GM20000 (cell line): ENCODE data around the gene TCF15.

ENCODE experiments used
- DNase-seq: peaks from one replicate; pipeline ENCODE4 v3.0.0; 2012; ENCODE audit warnings: low spot score
- TF ChIP-seq, protein P1 (sequence below): IDR thresholded peaks from 2 replicates; pipeline ENCODE4 v1.5.1; 2012; ENCODE audit warnings: mild to moderate bottlenecking, control low read depth; ENCODE audit errors: extremely low read depth, missing control alignments

TCF15 gene

DNA sequence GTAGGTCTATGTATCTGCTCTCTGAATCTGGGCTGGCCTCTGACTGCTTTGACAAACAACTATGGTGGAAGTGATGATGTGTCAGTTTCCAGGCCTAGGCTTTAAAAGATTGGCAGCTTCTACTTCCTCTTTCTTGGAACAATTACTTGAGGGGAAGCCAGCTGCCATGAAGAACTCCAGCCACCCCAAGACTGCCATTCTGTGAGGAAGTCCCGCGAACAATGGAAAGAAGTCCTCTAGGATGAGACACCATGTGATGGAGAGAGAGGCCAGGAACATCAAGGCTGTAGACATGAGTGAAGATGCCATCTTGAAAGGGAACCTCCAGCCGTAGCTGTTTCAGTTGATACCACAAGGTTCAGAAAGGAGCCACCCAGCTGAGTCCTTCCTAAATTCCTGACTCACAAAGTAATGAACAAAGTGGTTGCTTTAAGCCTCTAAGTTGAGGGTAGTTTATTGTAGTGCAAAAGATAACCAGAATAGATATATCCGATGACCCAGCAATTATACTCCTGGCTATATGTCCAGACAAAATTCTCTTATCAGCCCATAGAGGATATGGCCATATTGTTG is 15.3 kb upstream of the TCF15 start:
- TF ChIP-seq, protein P1, sequence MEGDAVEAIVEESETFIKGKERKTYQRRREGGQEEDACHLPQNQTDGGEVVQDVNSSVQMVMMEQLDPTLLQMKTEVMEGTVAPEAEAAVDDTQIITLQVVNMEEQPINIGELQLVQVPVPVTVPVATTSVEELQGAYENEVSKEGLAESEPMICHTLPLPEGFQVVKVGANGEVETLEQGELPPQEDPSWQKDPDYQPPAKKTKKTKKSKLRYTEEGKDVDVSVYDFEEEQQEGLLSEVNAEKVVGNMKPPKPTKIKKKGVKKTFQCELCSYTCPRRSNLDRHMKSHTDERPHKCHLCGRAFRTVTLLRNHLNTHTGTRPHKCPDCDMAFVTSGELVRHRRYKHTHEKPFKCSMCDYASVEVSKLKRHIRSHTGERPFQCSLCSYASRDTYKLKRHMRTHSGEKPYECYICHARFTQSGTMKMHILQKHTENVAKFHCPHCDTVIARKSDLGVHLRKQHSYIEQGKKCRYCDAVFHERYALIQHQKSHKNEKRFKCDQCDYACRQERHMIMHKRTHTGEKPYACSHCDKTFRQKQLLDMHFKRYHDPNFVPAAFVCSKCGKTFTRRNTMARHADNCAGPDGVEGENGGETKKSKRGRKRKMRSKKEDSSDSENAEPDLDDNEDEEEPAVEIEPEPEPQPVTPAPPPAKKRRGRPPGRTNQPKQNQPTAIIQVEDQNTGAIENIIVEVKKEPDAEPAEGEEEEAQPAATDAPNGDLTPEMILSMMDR: no peak
- no peak for DNase-seq

DNA sequence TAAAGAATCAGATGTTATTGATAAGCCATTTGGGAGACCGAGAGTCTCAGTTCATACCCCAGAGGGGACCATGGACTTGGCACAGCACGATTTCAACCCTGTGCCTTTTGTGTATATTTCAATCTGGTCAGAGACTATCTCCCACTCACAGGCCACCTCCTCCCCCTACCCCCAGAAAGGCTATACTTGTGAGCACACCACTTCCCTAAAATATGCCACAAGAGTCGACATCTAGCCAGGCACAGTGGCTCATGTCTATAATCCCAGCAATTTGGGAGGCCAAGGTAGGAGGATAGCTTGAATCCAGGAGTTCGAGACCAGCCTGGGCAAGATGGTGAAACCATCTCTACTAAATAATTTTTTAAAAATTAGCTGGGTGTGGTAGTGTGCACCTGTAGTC is 13.6 kb upstream of the TCF15 start:
- TF ChIP-seq, protein P1: no peak
- no peak for DNase-seq

DNA sequence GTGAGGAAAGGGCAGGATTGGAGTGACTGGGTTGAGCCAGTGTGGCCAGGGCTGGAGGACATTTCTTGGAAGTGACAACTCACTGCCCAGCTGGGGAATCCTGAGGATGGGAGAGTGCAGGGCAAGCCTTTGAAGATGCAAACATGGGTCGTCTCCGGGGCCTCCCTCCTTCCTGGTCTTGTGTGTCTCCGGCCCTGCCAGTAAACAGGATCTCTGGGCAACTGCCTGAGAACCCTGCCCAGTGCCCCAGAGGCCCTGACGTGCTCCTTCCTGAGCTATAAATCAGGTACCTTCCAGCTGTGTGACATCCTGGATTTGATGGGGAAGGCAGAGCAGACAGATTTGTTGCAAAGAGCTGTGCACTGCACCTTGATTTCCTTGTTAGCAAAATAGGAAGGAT is 12.9 kb upstream of the TCF15 start:
- no peak for DNase-seq
- TF ChIP-seq, protein P1: no peak

DNA sequence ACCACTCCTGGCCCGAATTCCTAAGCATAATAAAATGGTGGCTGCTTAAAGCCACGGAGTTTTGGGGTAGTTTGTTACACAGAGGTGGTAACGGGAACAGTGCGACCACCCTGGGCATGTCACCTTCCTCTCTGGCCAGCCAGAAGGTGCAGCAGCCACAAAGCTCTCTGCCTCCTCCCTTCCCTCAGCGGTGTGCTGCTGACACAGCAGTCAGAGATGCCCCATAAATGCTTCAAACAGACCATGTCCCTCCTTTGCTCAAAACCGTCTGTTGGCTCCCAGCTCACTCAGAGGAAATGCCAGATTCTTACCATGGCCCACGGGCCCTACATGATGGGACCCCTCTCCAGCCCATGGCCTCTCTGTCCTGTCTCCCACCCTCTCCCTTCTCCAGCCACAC is 12.1 kb upstream of the TCF15 start:
- TF ChIP-seq, protein P1: no peak
- no peak for DNase-seq

DNA sequence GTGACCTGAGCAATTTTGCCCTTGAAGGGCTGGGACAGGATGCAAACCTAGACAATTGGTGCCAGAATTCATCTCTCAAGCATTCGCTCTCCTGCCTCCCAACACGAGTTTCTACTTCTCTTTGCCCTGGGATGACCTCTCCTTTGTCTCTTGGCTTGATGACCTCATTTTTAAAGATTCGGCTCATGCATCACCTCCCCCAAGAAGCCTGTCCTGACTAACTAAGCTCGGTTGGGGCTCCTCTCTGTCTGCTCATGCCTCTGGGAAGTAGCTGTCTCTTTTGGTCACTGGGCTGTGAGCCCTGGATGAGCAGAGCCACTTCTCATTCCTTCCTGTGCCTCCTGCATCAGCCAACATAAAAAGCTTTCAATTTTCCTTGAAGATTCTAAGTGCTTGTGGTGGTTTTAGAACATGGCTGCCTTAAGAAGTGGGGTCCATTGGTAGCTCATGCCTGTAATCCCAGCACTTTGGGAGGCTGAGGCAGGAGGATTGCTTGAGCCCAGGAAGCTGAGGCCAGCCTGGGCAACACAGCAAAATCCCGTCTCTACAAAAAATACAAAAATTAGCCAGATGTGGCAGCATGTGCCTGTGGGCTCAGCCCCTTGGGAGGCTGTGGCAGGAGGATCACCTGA is 11.1 kb upstream of the TCF15 start:
- TF ChIP-seq, protein P1: no peak
- DNase-seq: no peak

DNA sequence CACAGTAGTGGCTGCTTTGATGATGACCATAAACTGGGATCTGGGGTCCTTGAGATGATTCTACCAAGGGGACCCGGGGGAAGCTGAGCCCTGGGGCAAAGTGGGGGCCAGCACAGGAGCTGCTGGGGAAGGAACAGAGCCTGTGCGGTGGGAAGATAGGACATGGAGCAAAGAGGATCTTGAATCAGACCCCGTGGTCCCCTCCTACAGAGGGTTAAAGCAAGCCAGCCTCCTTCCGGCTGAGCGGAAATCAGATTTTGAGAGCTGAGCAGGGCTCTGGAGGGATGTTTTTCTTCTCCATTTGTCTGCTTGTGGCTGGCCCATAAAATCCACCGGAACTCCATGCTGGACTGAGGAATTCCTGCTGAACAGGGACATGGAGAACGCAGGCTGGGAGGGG is 10.1 kb upstream of the TCF15 start:
- DNase-seq: no peak
- TF ChIP-seq, protein P1: no peak

DNA sequence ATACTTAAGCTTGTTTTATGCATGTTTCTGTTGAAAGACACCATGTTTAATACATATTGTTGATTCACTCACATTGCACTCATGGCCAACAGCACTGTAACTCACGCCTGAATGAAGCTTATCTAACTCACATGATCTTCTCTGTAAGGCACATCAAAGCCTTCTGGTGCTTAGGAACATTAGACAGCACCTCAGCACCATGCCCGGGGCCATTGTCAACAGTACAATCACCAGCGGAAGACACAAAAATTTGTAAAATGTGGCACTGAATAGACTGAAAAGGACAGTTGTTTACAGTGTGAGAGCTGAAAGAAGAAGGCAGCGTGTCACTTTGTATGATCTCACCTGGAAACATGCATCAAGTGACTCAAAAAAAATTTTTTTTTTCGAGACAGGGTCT is 8.9 kb upstream of the TCF15 start:
- no peak for DNase-seq
- TF ChIP-seq, protein P1: no peak
